HG03139 (cell line): ENCODE data around the gene RARS2.
"Not testable (repeated sequence)": the region's sequence is repeated elsewhere in the genome, so short reads cannot be mapped to it uniquely, and the experiment has no call there.

Experiments used
- ATAC-seq: cut with Tn5 transposase; IDR thresholded peaks from one replicate; pipeline ENCODE4 v1.9.1; 2021; ENCODE audit not compliant: unreplicated experiment

The RARS2 gene

DNA sequence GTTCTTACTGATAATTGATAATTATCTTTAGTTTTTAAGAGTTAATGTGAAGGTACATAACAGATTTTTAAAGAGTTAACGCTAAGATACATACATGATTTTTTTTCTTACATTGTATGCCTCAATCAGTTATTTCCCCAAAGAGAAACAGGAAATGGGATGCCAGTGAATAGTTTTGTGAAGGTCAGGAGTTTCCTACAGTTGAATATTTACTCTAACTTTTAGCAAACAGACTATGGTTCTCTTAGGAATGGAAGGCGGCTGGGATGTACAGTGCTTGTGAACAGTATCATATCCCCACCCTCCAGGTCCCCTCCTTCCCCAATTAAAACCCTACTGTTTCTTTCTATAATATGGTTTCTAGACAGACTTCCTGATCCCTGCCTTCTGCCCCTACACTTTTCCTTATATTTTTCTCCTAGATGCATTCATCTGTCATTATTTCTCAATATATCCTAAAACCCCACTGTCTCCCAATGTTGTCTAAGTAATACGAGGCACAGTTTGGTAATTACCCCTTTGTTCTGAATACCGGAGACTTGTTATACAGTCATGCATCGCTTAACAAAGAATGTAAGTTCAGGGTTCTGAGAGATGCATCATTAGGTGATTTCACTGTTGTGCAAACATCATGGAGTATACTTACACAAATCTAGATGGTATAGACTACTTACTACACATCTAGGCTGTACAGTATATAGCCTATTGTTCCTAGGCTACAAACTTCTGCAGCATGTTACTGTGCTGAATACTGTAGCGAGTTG lies 87.8 kb downstream of the RARS2 start:
- ATAC-seq = no peak

DNA sequence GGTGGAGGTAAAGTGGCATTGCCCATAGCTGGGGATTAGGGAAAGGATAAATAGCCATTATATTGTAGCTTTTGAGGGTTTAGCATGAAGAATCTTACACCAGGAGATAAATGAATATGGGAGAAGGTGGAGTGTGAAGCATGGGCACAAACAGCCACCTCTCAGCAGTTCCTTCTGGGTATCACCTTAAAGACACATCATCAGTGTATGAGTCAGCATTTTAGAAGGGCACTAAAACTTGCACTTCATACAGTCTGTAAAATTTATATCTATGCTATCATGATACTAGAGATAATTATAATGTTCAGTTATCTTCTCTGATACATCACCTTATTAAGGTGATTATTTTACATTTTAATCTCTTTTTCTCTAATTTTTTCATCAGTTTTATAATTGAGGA lies 91.7 kb downstream of the RARS2 start:
- ATAC-seq = no peak

DNA sequence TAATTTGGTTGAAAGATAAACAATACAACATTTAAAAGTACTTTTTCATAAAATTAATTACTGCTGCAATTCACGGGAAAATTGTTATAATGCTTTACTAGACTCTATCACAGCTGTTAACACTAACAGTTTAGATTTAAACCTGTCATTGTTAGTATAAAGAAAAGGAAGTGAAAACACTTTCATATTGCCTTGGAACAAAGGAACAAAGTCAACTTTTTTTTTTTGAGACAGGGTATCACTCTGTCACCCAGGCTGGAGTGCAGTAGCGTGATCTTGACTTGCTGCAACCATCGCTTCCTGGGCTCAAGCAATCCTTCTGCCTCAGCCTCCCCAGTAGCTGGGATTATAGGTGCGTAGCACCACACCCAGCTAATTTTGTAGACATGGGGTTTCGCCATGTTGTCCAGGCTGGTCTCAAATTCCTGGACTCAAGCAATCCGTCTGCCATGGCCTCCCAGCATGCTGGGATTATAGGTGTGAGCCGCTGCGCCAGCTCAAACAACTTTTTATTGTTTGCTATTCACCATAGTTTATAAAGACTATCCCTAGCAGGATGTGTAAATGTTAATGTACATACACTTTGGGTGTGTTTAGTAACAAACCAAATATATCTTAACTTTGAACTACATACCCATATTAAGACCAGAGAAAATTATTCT lies 94.9 kb downstream of the RARS2 start:
- peak; percentile 80 for ATAC-seq

DNA sequence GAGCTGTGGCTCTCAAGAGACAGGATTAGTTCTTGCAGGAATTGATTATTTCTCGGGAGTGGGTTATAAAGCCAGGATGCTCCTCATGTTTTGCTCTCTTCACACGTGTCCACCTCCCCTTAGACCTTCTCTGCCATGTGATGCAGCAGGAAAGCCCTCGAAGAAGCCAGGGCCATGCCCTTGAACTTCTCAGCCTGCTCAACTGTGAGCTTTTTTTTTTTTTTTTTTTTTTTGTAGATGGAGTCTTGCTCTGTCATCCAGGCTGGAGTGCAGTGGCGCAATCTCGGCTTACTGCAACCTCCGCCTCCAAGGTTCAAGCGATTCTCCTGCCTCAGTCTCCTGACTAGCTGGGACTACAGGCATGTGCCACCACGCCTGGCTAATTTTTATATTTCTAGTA lies 100.5 kb downstream of the RARS2 start:
- not testable (repeated sequence) for ATAC-seq

DNA sequence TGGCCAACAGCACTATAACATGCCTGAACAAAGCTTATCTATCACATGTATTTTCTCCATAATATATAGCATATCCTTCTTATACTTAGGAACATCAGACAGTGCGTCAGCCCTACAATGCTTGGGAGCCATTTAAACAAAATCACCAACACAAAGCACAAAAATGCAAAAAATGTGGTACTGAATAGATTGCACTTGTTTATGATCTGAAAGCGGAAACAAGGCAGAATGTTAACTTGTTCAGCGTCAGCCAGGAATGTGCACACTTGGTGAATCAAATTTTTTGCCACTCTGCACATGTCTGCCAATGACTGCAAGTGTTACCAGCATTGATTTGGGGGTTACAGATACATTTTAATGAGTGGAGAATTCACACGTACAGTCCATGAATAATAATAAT lies 102.2 kb downstream of the RARS2 start:
- ATAC-seq = no peak

DNA sequence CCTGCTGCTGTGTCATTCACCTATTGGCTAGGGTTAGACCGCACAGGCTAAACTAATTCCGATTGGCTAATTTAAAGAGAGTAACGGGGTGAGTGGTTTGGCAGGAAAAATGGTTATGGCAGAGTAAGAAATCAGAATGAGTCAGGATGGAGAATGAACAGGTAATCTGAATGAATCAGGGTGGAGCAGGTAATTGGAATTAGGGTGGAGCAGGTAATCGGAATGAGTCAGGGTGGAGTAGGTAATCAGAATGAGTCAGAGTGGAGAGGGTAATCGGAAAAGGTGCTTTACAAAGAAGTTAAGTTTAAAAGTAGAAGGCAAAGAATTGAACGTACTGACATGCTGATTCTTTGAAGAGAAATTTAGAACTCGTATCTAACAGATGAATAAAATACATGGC lies 105.3 kb downstream of the RARS2 start:
- ATAC-seq = no peak

DNA sequence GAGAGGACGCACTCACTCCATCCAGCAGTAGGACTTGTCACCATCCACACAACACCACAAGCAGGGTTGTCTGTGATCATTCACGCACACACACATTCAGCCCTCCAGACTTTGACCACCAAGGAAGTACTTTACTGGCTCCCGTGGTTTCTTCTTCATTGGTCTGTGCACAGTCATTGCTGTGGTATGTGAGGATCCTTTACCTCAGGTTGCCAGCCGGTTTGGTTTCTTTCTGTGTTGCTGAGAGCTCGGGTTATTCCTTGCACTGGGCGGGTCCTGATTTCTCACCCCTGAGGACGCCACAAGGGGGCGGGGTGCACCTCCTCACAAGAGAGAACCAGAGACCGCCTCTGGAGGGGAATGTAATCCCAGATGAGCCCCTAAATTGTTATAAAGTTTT lies 105.9 kb downstream of the RARS2 start:
- ATAC-seq = no peak

DNA sequence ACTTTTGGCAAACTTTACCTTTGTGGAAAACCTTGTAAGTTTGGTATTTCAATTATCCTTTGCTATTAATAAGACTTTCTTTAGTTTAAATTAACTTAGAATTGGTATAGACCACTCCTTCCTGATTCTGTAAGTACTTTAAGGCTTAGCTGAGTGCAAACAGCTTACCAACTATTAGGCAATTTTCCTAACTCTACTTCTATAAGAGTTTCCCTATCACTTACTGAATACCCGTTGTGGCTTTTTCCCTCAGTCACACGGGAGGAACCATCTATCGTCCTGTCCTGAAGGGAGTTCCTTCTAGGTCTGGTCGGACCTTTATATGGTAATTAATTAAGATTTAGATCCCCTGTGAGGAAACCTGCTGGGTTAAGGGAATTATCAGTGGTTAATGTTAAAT lies 107.4 kb downstream of the RARS2 start:
- ATAC-seq = no peak

DNA sequence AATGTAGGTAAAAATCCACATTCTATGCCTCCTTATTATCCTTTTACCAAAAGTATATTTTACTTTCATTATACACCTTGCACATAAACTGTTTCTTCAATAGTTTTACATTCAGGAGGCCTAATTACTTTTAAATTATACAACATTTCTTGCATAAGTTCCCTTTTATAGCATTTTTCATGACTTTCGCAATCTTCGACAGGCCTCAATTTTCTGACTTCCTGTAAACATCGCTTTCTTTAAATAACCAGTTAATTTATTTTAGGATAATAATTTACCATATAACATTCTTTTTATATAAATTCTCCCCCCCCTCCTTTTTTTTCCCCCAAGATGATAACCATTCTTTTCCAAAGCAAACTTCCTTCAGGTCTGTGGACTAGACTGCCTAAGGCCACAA lies 107.9 kb downstream of the RARS2 start:
- no peak for ATAC-seq

DNA sequence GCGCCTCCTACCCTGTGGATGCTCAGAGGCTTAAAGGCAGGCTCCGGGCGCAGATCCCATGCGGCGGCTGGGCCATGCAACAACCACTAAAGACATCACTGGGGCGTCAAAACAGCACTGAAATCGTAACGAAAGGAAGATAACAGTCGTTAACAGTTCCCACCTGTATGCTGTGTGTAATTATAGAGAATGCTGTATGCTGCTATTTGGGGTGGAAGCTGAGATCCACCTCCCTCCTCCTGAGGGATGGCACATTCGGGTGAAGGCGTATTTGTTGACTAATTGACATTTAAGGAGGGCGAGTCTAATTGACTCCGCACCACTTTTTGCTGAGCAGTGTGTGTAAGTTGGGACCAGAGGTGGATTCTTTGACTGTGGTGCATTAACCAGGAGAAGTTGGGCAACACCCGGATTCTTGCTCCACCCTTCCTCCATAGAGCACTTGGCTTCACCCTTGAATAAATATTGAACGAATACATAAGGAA lies 116.3 kb downstream of the RARS2 start:
- ATAC-seq = peak; percentile 52

DNA sequence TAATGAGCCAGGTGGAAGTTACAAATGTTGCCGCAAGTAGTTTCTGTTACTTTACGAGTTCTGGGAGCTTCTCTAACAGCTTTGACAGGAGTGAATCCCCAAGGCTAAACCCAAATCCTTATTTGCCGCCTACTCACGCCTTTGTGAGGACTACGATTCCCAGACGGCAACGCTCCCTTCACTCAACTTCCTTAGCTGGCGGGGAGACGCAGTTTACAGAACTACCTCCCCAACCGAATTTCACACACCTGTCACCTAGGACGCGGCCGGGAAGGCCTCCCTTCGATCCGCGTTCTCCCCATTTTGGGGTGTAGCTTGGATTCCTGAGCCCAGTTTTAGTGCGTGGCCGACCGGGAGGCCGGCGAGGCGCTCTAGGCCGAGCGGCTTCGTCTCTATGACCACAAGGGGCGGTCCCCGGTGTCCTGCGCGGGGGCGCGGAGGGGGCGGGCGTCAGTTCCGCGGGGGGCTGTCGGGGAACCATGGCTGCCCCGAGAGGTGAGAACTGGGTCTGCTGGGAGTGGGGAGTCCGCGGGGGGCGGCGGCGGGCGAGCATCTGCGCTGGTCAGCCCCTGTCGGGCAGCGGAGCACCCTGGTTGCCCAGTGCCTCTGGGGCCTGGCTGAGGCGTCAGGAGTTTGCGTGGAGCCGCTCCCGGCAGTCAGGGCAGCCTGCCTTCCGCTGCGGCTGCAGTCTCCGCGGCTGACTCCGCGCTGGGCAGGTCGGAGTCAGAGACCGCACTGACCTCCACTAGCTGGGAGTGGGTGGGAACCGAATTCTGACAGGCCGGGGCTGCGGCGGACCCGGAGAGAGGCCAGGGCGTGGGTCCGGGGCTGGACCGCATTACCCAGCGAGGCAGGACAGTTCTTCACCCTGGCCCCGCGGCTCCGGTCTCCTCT lies 117.0 kb downstream of the RARS2 start, which contains the start of gene SLC35A1:
Gene SLC35A1, plus strand, starts transcription at position 450 of the 894 bp plus-strand sequence. Its CDS starts 30 bp downstream, at position 480.
- peak; percentile 96 for ATAC-seq

DNA sequence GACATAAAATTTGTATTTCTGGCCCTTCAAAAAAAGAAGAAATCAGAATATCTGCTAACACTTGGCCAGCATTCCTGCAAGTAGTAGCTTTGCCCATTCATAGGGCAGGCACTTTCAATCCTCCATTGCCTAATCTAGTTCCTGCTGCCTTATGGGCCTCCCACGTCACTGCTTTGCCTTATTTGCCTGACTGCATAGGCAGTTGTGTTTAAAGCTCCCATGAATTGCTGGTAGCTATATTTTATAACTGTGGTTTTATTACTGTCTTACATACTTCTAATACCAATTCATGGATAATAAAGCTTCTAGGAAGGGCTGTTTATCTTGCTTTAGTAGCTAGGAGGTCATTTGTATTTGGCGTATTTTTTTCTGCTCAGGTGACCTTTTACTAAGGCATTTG lies 124.7 kb downstream of the RARS2 start:
- ATAC-seq = no peak
